Muscle layer of duodenum (tissue), 2 donors: ENCODE results near the gene MEPE.
"Not testable (repeated sequence)": the region's sequence is repeated elsewhere in the genome, so short reads cannot be mapped to it uniquely, and the experiment has no call there.

Source experiments
- H3K27ac ChIP-seq: one replicate; pipeline ENCODE4 v1.7.0; 2013; ENCODE audit warnings: mild to moderate bottlenecking, low read length
- H3K27me3 ChIP-seq: one replicate; pipeline ENCODE4 v1.7.0; 2013; ENCODE audit warnings: low read depth, mild to moderate bottlenecking, control low read depth, low read length
- H3K36me3 ChIP-seq, 2 donors: one replicate each; pipeline ENCODE4 v1.7.0; 2013; ENCODE audit warnings: low read length in 2 of 2, control low read depth in 1 of 2, mild to moderate bottlenecking in 1 of 2; ENCODE audit not compliant: insufficient read depth in 2 of 2, control insufficient read depth in 1 of 2
- H3K4me1 ChIP-seq, 2 donors: one replicate each; pipeline ENCODE4 v1.7.0; 2013; ENCODE audit warnings: low read length in 2 of 2, mild to moderate bottlenecking in 2 of 2, control low read depth in 1 of 2, moderate library complexity in 1 of 2; ENCODE audit not compliant: insufficient read depth in 2 of 2, control insufficient read depth in 1 of 2
- H3K4me3 ChIP-seq, 2 donors: one replicate each; pipeline ENCODE4 v1.7.0; 2013; ENCODE audit warnings: low read length in 2 of 2, low read depth in 1 of 2, mild to moderate bottlenecking in 1 of 2
- H3K9me3 ChIP-seq, 2 donors: one replicate each; pipeline ENCODE4 v1.7.0; 2013; ENCODE audit warnings: low read length in 2 of 2, control low read depth in 1 of 2, mild to moderate bottlenecking in 1 of 2; ENCODE audit not compliant: control insufficient read depth in 1 of 2
- donor health status: healthy.

The MEPE gene

GRCh38 chr4:87886083-87886482, 53.3 kb downstream of the MEPE start:
- Histone ChIP-seq H3K36me3 (no peaks in the 10 kb centered on the region), H3K4me3 (no peak overlapping the region), H3K9me3 (no peaks in the 10 kb centered on the region), H3K27ac (no peak overlapping the region), H3K27me3 (no peaks in the 10 kb centered on the region), H3K4me1 (no peaks in the 10 kb centered on the region)

GRCh38 chr4:87890753-87891152, 58.0 kb downstream of the MEPE start:
- H3K4me1 ChIP-seq, H3K4me3 ChIP-seq, H3K27me3 ChIP-seq, H3K36me3 ChIP-seq, H3K27ac ChIP-seq, H3K9me3 ChIP-seq: not testable (repeated sequence)

GRCh38 chr4:87895964-87896621, 63.3 kb downstream of the MEPE start:
- Histone ChIP-seq H3K9me3 (no peaks in the 10 kb centered on the region), H3K27ac (no peak overlapping the region), H3K27me3 (no peaks in the 10 kb centered on the region), H3K36me3 (no peaks in the 10 kb centered on the region), H3K4me1 (no peaks in the 10 kb centered on the region), H3K4me3 (no peak overlapping the region)
